Caki2 (cell line): ENCODE results near the gene ANKRD17. TPM values are rescaled to one million over a fixed set of nuclear protein-coding genes. Genes with fewer than 3 reads are reported as not detected.

ENCODE experiments used
- DNase-seq: peaks from one replicate; pipeline ENCODE4 v3.0.0-alpha.2; 2015; ENCODE audit warnings: low read depth
- in situ Hi-C: cut with HindIII; loops from 2 replicates; pipeline ENCODE4 v1.10.0; 2016; ENCODE audit warnings: low sequenced_read_pairs, low pct_unique_long_range_greater_than_20kb, mixed read lengths
- total RNA-seq: library from RNA; depleted of rRNA; stranded (reverse); fragments of >200 nt; shearing (Covaris generic); gene quantifications from 2 replicates; pipeline ENCODE4 v1.2.3, GENCODE V29; 2014; ENCODE audit warnings: low replicate concordance

The ANKRD17 gene
- total RNA-seq, 1 experiment from 2014 or later, result 20.5 TPM

DNA sequence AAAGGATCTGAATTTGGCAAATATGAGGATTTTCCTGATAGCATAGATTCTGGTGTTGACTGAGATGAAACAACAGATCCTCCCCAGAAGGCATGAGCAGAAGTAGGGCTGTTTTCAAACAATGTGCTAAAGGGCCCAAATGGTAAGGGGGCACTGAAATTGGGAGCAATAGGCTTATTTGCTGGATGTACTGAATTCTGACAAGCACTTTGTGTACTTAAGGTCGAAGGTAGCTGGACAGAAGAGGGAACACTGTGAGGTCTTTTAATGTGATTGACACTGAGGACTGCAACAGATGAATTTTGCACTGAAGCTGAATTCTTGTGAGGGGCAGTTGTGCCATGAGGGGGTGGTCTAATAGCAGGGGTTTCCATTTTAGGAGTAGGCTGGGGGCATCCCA lies 167.9 kb downstream of the ANKRD17 start:
- in situ Hi-C loops, result no loop called here
- DNase-seq, result no peak

DNA sequence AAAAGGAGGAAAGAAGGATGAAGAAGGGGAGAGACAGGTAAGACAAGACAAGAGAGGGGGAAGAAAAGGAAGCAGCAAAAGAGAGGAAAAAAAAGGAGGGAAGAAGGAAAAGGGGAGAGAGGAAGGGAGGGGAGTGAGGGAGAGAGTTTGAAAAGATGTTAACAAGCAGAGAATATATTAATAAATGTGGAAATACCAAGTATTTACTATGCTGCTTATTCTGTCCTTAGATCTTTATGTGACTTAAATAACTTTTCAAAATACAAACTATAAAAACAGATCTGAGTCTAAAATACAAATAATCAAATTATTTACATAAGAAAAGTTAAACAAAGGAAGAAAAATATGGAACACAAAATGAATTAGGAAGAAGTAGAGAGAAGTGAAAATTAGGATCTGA lies 170.7 kb downstream of the ANKRD17 start:
- no peak for DNase-seq
- in situ Hi-C loops, result no loop called here

GRCh38 chr4:73086095-73086868 lies 172.3 kb downstream of the ANKRD17 start:
- in situ Hi-C loops, result no loop called here
- no peak for DNase-seq

- in situ Hi-C loops, result no loop called here
- no peak for DNase-seq
These were observed 177.8 kb downstream of the ANKRD17 start for GRCh38 chr4:73080789-73081188.

- in situ Hi-C loops, result no loop called here
- no peak for DNase-seq
These were observed 182.8 kb downstream of the ANKRD17 start for GRCh38 chr4:73075832-73076231.

- in situ Hi-C loops, result no loop called here
- DNase-seq, result no peak
These were observed 188.6 kb downstream of the ANKRD17 start for GRCh38 chr4:73070074-73070390.

GRCh38 chr4:73069338-73070073 lies 189.1 kb downstream of the ANKRD17 start, which contains the start of gene COX18:
Gene COX18 (minus strand): TSS chr4:73069716. CDS start chr4:73069649, 67 bp downstream.
- in situ Hi-C loops, result no loop called here
- peak; percentile 96 for DNase-seq

DNA sequence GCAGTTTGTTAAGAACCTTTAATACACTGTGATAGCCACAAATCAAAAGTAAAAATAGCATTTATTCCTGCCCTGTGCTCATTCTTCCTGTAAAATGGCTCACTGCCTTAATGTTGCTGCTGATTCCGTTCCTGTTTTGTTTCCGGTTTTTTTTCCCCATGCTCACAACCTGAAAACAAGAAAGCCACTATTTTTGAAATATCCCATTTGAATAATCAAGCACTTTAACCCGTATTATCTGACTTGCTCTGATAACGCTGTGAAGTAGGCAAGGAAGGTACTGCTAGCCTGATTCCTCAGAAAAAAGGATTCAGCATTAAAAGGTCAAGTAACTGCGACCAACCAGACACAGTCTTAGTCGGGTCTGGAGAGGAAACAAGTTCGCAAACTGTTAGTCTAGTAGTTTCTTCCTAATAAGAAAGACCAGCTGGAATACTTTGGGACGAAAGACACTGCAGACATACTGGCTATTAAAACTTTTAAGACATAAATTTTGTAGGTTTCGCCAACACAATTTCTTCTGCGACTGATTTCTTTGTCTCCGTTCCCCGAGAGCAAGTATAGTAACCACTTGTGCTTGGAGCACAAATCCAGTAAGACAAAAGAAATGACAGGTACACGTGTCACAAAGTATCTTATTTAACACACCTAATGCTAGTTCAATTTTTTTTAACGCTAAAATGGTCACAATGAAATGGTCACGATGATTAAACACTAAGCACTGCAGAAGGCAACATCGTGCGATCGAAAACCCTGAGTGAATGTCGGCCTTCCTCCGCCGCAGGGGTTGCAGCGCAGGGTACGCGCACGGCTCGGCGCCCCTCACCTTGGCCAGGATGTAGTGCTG lies 189.9 kb downstream of the ANKRD17 start:
- DNase-seq, result peak; percentile 45
- in situ Hi-C loops, result no loop called here

DNA sequence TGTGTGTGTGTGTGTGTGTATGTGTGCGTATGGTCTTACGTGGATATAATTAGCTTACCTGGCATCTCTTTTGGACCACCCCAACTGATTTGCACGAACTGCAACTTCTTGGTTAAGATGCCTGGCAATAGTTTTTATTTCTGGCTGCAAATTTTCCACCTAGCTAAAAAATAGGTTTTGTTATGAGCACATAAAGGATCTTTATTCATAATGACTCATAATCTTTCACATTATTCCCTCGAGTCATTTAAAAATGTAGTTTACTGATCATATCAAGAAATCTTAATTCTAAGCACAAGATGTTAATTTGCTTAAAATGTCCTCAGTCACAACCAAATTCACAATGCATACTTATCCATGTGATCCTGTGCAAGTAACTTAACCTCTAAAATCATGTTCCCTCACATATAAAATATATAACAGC lies 190.6 kb downstream of the ANKRD17 start:
- in situ Hi-C loops, result no loop called here

DNA sequence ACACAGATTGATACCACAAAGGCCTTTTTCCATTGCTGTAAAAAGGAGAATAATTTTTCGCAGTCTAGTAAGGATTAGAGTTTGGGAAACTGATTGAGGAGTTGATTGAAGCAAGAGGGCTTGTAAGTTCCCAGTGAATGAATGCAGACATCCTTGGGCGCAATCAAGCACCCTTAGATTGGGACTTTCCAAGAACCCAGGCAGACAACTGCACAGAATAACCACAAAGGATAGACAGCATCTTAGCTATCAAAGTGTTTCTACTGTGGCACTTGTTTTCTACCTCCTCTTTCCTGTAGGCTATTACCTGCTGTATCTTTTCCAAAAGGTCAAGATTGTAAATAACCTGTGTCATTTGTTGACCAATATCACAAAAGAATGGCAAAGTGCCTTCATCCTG lies 191.7 kb downstream of the ANKRD17 start:
- in situ Hi-C loops, result no loop called here
- no peak for DNase-seq

More for the DNA sequence above, 190.6 kb downstream of the ANKRD17 start:
- peak; percentile 2 for DNase-seq

GRCh38 chr4:73066445-73066844 lies 192.2 kb downstream of the ANKRD17 start:
- in situ Hi-C loops, result no loop called here
- no peak for DNase-seq

DNA sequence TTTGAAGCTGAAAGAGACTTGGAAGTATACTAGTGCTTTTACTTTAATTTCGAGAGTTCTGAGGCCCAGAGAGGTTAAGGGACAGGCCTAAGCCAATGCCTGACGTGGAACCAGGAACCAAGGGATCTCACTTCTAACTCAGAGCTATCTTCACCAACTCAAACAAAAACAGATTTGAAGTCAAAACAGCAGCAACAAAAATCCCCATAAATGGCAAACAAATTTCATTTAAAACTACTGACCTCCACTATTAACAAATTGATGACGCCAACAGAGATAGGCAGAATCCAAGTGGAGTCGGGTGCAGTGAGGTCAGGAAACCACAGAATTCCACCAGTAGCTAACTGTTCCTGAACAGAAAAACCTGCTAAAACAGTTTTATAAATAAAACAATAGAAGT lies 194.1 kb downstream of the ANKRD17 start:
- in situ Hi-C loops, result no loop called here
- no peak for DNase-seq

DNA sequence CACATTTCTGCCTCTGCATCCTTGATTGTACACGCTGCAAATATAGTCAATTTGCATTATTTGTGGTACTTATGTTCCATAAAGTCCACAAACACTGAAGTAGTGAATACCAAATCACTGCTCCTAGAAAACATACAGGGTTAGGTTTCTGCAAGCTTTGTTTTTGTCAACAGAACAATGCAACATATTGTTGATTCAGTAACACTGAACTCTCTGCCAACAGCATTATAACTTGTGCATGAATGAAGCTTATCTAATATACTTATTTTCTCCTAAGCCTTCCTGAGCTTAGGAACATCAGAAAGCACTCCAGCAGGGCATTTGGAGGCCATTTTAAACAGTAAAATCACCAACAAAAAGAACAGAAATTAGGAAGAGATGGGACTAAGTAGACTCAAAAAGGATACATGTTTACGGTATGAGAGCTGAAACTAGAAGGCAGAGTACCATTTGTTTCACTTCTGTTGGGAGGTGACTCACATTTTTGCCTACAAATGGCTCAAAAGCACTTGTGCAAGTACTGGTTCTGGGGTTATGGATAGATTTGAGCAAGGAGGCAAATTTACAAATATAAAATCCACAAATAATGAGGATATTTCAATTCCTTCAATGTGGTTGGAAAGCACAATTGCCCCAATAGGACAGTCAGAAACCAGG lies 203.2 kb downstream of the ANKRD17 start:
- no peak for DNase-seq
- in situ Hi-C loops, result no loop called here

DNA sequence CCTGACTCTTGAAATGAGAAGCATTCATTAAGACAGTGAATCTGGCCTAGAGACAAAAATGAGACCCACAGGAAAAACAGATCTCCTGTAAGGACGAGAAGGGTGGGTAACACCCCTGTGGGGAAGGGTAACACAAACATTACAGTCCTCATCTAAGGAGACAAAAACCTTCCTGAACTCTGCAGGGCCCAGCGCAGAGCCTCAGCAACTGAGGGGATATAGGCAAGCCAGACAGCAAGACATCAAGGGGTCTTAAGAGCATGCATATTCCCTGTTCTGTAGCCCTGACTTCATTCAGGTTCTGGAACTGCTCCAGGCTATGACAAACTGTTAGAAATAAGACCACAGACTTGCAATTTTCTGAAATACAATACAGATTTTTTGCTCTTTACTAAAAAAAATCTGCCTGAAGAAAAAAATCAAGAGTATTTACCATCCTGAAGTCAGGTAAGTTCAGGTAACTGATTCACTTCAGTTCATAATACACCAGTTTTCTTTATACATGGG lies 204.6 kb downstream of the ANKRD17 start:
- in situ Hi-C loops, result no loop called here

GRCh38 chr4:73053076-73053475 lies 205.5 kb downstream of the ANKRD17 start:
- DNase-seq, result no peak
- in situ Hi-C loops, result no loop called here

More for the DNA sequence above, 204.6 kb downstream of the ANKRD17 start:
- no peak for DNase-seq

- in situ Hi-C loops, result no loop called here
These were observed 207.0 kb downstream of the ANKRD17 start for GRCh38 chr4:73051625-73052024.

DNA sequence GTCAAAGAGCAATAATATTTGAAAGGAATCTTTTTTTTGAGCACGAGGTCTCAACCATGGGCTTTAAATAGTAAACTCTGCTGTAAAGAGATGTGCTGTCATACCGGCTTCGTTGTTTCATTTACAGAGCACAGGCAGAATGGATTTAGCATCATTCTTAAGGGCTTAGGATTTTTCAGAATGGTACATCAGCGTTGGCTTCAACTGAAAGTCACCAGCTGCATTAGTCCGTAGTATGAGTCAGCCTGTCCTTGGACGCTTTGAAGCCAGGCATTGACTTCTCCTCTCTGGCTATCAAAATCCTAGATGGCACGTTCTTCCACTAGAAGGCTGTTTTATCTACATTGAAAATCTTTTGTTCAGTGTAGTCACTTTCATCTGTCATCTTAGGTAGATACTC lies 212.7 kb downstream of the ANKRD17 start:
- in situ Hi-C loops, result no loop called here
- DNase-seq, result no peak

More at GRCh38 chr4:73051625-73052024, 207.0 kb downstream of the ANKRD17 start:
- no peak for DNase-seq

- in situ Hi-C loops, result no loop called here
- DNase-seq, result no peak
These were observed 221.5 kb downstream of the ANKRD17 start for GRCh38 chr4:73037057-73037456.
